Inferior parietal cortex (tissue), 1 donor: ENCODE data around the gene FBXO41.

Source experiments
- DNase-seq: peaks from one replicate; pipeline ENCODE4 v3.0.0-alpha.2; 2016; ENCODE audit errors: extremely low spot score

The FBXO41 gene

DNA sequence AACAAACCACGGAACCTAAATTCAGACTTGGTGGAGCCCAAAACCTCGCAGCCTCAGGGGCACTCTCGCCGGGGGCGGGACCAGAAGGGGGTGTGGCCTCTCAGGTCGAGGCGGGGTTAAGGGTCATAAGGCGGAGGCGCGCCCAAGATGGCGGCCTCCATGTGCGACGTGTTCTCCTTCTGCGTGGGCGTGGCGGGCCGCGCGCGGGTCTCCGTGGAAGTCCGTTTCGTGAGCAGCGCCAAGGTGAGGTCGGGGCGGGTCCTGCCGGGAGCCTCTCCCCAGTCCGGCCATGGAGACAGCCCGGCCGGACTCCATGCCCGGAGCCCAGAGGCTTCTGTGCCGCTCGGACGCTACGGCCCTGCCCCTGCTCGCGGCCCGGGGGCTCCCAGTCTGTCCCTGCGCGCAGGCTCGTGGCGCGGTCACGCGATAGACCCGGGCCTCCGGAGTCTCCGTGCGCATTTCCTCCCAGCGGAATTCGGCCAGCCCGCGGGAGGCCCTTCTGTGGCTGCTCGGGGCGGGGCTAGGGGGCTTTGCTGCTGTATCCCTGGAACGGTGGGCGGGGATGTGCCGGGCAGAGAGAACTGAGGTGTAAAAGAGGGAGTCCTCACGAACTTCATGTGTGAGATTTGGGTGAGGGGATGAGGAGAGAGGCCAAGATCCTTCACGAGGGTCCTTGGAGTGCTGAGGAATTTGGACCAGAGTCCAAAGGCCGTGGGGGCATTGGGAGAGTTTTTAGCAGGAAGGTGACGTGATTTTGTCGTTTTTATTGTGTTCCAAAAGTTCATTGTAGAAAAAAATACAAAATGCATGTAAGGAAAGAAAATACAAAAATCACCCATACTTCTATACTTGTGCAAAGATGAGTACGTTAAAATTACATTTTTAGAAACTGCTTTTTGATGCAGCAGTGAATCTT lies 69.9 kb downstream of the FBXO41 start, which contains the start of gene SMYD5:
TSS of gene SMYD5 (plus strand) at position 126 of the 916 bp plus-strand sequence. CDS start at position 148, 22 bp downstream.
- peak; percentile 84 for DNase-seq

DNA sequence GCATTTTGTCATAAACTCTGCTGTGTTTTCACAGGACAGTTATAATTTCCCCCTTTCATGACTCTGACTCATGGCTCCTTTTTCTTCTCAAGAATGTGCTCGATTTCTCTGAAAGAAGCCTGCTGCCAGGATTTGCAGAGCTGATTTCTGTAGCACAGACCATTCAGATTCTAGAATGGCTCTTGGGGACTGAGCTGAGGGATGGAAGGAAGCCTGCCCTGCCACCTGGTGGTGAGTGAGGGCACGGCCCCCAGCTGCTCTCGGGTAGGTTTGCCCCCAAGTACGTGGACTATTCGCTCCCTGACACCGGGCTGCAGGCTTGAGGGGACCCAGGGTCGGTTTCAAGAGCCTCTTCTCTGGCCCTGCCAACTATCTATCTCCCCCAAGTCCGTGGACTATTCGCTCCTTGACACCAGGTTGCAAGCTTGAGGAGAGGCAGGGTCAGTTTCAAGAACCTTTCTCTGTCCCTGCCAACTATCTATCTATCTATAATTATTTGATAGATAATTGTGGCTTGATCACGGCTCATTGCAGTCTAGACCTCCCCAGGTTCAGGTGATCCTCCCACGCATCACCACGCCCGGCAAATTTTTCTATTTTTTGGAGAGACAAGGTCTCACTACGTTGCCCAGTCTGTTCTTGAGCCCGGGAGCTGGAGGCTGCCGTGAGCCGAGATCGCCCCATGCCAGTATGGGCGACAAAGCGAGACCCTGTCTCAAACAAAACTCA lies 71.7 kb downstream of the FBXO41 start:
- peak; percentile 73 for DNase-seq

GRCh38 chr2:73212098-73212447 lies 72.2 kb downstream of the FBXO41 start:
- no peak for DNase-seq

GRCh38 chr2:73210696-73211095 lies 73.6 kb downstream of the FBXO41 start:
- DNase-seq: no peak

GRCh38 chr2:73210019-73210418 lies 74.3 kb downstream of the FBXO41 start:
- no peak for DNase-seq

DNA sequence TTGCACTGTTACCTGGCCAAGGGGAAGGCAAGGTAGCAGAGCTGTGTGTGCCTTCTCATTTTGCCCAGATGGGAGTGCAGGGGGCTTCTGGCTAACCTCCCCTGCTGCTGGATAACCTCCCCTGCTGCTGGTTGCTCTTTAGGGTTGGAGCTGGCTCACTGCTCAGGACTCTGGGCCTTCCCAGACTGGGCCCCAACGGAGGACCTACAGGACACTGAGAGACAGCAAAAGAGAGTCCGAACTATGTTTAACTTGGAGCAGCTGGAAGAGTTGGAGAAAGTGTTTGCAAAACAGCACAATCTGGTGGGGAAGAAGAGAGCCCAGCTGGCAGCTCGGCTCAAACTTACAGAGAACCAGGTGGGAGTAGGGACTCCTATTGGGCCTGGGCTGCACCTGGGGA lies 76.0 kb downstream of the FBXO41 start:
- DNase-seq: no peak

DNA sequence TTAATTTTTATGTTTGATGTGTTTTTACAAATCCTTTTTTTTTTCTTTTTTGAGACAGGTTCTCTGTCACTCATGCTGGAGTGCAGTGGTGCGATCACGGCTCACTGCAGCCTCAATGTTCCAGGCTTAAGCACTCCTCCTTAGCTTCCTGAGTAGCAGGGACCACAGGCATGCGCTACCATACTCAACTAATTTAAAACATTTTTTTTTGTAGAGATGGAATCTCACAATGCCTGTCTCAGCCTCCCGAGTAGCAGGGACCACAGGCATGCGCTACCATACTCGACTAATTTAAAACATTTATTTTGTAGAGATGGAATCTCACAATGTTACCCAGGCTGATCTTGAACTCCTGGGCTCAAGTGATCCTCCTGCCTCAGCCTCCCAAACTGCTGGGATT lies 78.7 kb downstream of the FBXO41 start:
- DNase-seq: no peak
